Measurements from ENCODE around the gene TJP1.
"Not testable (repeated sequence)": the region's sequence is repeated elsewhere in the genome, so short reads cannot be mapped to it uniquely, and the experiment has no call there.

Gene TJP1

GRCh38 chr15:29750754-29751153, 71.5 kb downstream of the TJP1 start:
- DNase-seq, result no peak

- no peak for DNase-seq
These were observed 72.7 kb downstream of the TJP1 start for GRCh38 chr15:29749365-29750086.

- DNase-seq, result peak; percentile 24
These were observed 74.3 kb downstream of the TJP1 start for GRCh38 chr15:29747837-29748417.

- no peak for DNase-seq
These were observed 78.8 kb downstream of the TJP1 start for GRCh38 chr15:29743475-29743874.

- DNase-seq, result peak; percentile 47
These were observed 81.5 kb downstream of the TJP1 start for GRCh38 chr15:29740692-29741311.

- DNase-seq, result peak; percentile 17
These were observed 85.6 kb downstream of the TJP1 start for GRCh38 chr15:29736744-29737020.

DNA sequence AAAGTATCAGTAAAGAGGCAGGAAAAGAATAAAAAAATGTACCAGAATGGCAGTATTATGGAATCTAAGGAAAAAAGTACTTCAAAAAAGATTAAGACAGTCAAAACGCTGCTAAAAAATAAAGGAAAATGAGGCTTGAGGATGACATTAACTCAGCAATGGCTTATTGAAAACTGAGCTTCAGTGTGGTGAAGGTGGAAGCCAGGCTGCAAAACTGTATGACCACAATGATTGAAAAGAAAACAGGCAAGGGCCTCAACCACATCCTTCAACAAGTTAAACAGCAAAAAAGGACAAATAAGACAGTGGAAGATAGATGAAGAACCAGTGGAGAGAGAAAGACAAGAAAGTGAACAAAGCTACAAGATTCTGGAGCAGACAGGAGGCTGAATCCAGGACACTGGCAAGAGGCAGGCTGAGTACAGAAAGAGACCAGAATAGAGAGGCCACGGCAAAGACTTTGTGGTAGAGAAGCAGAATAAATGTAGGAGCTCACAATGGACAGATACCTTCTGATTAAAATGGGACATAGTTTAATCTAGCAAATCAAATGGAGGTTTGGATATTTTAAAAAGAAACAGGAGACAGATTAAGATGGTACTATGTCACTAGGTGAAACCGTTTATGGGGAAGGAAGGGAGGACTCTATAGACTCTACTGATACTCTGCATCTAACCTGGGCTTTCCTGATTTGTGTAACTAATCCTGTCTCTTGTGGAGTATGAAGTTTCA, 86.1 kb downstream of the TJP1 start:
- DNase-seq, result no peak

- DNase-seq, result peak; percentile 92
These were observed 87.2 kb downstream of the TJP1 start for GRCh38 chr15:29734917-29735572.

- no peak for DNase-seq
These were observed 90.4 kb downstream of the TJP1 start for GRCh38 chr15:29731865-29732264.

DNA sequence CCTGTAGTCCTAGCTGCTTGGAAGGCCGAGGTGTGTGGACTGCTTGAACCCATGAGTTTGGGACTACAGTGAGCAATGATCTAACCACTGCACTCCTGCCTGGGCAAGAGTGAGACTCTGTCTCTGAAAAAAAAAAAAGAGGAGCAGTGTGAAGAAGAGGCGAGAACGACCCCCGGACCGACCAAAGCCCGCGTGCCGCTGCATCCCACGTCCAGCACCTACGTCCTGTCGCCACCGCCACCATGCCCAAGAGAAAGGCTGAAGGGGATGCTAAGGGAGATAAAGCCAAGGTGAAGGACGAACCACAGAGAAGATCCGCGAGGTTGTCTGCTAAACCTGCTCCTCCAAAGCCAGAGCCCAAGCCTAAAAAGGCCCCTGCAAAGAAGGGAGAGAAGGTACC, 91.8 kb downstream of the TJP1 start:
- not testable (repeated sequence) for DNase-seq

GRCh38 chr15:29728418-29728817, 93.8 kb downstream of the TJP1 start:
- DNase-seq, result no peak

- DNase-seq, result no peak
These were observed 94.4 kb downstream of the TJP1 start for GRCh38 chr15:29727871-29728270.

- DNase-seq, result no peak
These were observed 95.7 kb downstream of the TJP1 start for GRCh38 chr15:29726553-29726952.

DNA sequence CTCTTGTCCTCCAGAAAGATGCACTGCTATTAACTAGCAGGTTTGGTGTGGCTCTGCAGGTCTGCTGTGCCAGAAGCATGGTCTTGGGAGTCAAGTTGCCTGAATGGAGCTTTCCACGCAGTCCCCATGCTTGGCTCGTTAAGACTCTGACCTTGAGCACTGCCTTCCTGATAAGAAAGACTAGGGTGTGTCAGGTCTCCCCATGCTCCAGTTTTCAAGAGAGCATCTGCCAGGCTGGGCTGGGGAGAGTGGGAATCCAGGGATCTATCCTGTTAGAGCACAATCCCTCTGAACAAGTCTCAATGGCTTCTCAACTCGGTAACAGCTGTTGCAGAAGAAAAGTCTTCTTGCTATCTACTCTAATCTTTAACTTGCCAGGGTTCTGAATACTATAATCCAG, 98.2 kb downstream of the TJP1 start:
- DNase-seq, result no peak

- DNase-seq, result peak; percentile 20
These were observed 108.5 kb downstream of the TJP1 start for GRCh38 chr15:29713784-29714183.

DNA sequence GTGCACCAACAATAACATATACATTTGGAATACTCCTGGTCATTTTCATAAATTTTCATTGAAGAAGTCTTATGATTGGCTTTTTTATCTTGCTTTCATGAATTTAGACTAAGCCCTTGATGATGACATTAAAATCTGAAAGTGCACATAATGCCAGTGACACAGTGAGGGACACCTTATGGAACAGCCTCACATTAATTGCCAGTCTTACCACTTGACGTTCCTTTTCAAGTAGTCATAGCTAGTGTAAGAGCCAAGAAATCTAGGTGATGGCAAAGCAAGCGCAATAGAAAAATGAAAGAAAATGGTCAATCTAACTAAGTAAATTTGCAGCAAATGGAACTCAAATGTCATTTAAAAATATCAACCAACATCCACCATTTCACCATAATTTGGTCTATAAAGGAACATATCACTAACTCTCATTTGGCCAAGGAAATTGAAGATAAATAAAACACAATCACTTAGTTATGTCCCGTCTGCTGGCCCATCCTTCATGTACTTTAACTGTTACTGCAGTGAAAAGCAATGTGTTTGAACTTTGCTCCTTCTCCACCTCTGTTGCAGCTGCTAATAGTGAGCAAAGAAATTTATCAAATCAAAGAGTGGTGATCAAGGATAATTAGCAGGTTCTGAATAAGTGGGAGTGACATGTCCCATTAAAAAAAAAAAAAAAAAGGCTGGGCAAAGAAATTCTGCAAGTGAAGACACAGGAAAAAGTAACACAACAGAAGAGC, 110.0 kb downstream of the TJP1 start:
- peak; percentile 58 for DNase-seq

- DNase-seq, result no peak
These were observed 110.7 kb downstream of the TJP1 start for GRCh38 chr15:29711531-29711930.

- DNase-seq, result no peak
These were observed 113.7 kb downstream of the TJP1 start for GRCh38 chr15:29708519-29708918.

DNA sequence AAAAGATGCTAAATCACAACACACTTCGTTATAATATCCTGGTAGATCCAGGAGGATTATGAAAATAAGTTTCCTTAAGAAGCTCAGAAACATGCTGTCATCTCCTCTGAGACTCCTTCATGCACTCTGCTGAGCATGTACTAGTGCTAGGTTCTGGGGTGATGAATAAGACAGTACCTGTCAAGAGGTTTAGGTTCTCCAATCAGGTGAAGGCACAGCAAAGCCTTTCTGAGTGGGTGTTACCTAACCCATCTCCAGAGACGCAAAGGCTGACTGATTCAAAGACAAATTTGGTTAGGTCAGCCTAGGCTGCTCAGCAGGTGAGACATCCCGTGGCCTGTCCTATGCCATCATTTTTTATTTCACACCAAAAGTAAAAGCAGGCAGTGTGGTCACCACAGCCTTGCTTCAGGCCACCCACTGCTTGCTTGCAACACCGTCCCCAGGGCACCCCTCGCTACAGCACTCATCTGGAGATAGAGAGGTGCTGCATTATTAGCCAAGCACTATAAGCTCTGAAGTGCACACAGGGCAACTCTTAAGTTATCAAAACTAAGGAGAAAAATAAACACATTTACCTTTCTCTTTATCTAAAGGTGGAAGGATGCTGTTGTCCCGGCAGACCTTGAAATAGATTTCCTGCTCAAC, 117.2 kb downstream of the TJP1 start:
- DNase-seq, result no peak

DNA sequence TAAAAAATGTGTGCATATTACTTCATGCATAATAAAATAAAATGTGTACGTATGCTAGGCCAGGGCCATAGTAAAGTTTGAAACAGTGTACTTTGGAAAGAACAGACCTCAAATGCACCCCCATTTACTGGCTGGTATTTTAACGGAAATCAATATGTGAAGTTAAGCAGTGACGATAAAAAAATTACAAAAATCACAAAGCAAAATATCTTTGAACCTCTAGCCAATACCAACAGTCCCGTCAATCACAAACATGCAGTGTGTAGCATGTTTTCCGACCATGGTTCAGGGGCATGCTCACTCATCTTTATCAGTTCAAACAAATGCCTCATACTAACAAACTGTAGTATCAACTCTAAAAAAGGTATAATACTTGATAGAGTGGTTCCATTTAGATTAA, 121.1 kb downstream of the TJP1 start:
- no peak for DNase-seq

DNA sequence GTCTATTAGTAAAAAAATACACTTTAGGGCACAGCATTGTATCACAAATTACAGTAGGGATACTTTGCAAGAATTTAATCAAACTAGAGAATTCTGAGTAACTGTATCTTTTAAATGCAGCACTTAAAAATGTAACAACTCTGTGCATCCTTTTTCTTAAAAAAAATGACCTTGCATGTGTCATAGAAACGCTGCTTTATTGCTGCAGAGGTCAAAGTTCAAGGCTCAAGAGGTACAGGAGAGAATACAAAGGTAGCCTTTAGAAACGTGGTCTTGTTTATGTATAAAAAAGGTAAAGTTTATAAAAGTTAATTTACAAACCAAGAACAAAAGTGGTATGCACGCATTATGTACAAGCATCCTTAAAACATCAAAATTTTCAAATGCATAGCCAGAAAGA, 122.0 kb downstream of the TJP1 start:
- DNase-seq, result no peak

GRCh38 chr15:29699791-29700190, 122.5 kb downstream of the TJP1 start:
- DNase-seq, result peak; percentile 45

Data from NCI-H69 (cell line).